ENCODE results near the gene LDHAL6A. TPM values are rescaled to one million over a fixed set of nuclear protein-coding genes. Genes with fewer than 3 reads are reported as not detected.
"Not testable (repeated sequence)": the region's sequence is repeated elsewhere in the genome, so short reads cannot be mapped to it uniquely, and the experiment has no call there.

The LDHAL6A gene
- total RNA-seq = not detected
- polyA plus RNA-seq = 0.07 TPM
- long read RNA-seq, donor 1 = 0 reads
- long read RNA-seq, donor 2 = 0 reads
- long read RNA-seq, donor 3 = 0 reads
- long read RNA-seq, donor 4 = 0 reads
- long read RNA-seq, donor 5, partial matches to known transcripts = 111 of 190 reads
- long read RNA-seq, donor 5, other reads (novel, unspliced or antisense) = 79 of 190 reads
- long read RNA-seq, donor 6 = 0 reads
- long read RNA-seq, donor 7 = 0 reads
- long read RNA-seq, donor 8 = 0 reads
- long read RNA-seq, donor 9 = 0 reads
- long read RNA-seq, donor 10, partial matches to known transcripts = 36 of 68 reads
- long read RNA-seq, donor 10, other reads (novel, unspliced or antisense) = 32 of 68 reads

DNA sequence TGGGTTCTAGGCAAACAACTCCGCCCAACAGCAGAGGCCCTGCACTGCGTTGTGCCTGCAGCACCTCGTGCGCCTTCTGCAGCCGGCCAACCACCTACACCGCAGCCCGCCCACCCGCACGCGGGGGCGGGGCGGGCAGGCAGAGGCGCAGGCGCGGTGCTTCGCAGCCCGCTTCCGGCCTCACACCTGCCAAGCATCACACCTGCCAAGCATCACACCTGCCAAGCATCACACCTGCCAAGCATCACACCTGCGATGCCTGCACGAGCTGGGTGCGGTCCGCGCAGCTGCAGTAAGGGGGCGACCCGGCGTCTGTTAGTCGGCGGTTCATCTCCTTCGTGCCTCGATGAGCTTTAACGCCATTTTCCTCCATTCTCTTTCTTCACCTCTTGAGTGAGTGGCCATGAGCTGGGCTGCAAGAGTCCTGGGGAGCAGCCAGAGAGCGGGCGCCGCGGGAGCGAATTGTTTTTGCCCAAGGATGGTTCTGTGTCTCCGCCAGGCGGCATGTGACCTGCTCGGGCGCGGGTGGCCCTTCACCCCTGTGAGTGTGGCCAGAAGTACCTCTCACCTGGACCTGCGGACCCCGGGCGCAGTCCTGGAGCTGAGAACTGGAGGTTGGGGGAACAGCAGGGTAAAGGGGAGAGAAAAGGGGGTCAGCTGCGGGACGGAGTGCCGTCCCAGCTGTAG lies at the start of gene LDHAL6A:
Gene LDHAL6A, plus strand, starts transcription at position 171 of the 687 bp plus-strand sequence. CDS start 825 bp downstream, outside the sequence.
- DNase-seq (ENCODE audit: low read depth in 6 of 9, low spot score in 9 of 9) = no peak
- 49% methylated on average over 47 of the region's 47 CpGs for WGBS

DNA sequence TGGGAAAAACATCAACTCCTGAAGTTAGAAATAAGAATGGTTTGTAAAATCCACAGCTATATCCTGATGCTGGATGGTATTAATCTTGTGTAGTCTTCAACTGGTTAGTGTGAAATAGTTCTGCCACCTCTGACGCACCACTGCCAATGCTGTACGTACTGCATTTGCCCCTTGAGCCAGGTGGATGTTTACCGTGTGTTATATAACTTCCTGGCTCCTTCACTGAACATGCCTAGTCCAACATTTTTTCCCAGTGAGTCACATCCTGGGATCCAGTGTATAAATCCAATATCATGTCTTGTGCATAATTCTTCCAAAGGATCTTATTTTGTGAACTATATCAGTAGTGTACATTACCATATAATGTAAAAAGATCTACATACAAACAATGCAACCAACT lies 48.3 kb upstream of the LDHAL6A start:
- H3K36me3 ChIP-seq (ENCODE audit: control insufficient read depth in 2 of 2, insufficient read depth in 2 of 2, low read length in 1 of 2) = peaks cover 18 to 52% of the 10 kb centered on the region in 2 donors
- H3K4me1 ChIP-seq (ENCODE audit: control insufficient read depth in 2 of 2, insufficient read depth in 2 of 2, low read length in 2 of 2); H3K4me3 ChIP-seq (ENCODE audit: low read length in 2 of 2); H3K27ac ChIP-seq (ENCODE audit: low read depth in 1 of 2, low read length in 1 of 2); H3K9me3 ChIP-seq (ENCODE audit: control insufficient read depth in 2 of 2, insufficient read depth in 1 of 2, low read length in 1 of 2); H3K27me3 ChIP-seq (ENCODE audit: control insufficient read depth in 2 of 2, insufficient read depth in 1 of 2, low read length in 1 of 2); DNase-seq (ENCODE audit: low read depth in 6 of 9, low spot score in 9 of 9): not testable (repeated sequence)
- WGBS = 99% methylated on average over 3 of the region's 3 CpGs

More for the DNA sequence above, at the start of gene LDHAL6A:
- peaks cover 0 to 14% of the 10 kb centered on the region in 2 donors for H3K9me3 ChIP-seq (ENCODE audit: control insufficient read depth in 2 of 2, insufficient read depth in 1 of 2, low read length in 1 of 2)
- H3K36me3 ChIP-seq (ENCODE audit: control insufficient read depth in 2 of 2, insufficient read depth in 2 of 2, low read length in 1 of 2) = no peaks in the 10 kb centered on the region
- no peak within 1 kb of the TSS for H3K27ac ChIP-seq (ENCODE audit: low read depth in 1 of 2, low read length in 1 of 2)
- no peak within 1 kb of the TSS for H3K4me3 ChIP-seq (ENCODE audit: low read length in 2 of 2)
- H3K27me3 ChIP-seq (ENCODE audit: control insufficient read depth in 2 of 2, insufficient read depth in 1 of 2, low read length in 1 of 2) = peaks cover 0 to 4% of the 10 kb centered on the region in 2 donors
- H3K4me1 ChIP-seq (ENCODE audit: control insufficient read depth in 2 of 2, insufficient read depth in 2 of 2, low read length in 2 of 2) = no peaks in the 10 kb centered on the region

DNA sequence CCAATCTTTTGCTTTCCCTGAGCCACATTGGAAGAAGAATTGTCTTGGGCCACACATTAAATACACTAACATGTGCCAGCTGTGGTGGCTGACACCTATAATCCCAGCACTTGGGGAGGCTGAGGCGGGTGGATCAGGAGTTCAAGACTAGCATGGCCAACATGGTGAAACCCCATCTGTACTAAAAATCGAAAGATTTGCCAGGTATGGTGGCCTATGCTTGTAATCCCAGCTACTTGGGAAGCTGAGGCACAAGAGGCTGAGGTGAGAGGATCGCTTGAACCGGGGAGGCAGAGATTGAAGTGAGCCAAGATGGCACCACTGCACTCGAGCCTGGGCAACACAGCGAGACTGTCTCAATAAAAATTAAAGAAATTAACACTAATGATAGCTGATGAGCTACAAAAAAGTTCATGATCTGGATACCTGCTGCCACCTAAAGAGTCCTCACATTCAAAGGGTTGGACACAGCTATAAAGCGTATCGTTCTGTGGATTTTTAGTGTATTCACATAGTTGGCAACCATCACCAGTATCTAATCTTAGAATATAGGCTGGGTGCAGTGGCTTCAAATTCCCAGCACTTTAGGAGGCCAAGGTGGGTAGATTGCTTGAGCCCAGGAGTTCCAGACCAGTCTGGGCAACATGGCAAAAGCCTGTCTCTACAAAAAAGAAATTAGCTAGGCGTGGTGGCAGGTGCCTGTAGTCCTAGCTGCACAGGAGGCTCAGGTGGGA lies 46.9 kb upstream of the LDHAL6A start:
- peaks cover 18 to 41% of the 10 kb centered on the region in 2 donors for H3K36me3 ChIP-seq (ENCODE audit: control insufficient read depth in 2 of 2, insufficient read depth in 2 of 2, low read length in 1 of 2)
- no peak for DNase-seq (ENCODE audit: low read depth in 6 of 9, low spot score in 9 of 9)
- no peaks in the 10 kb centered on the region for H3K9me3 ChIP-seq (ENCODE audit: control insufficient read depth in 2 of 2, insufficient read depth in 1 of 2, low read length in 1 of 2)
- H3K27me3 ChIP-seq (ENCODE audit: control insufficient read depth in 2 of 2, insufficient read depth in 1 of 2, low read length in 1 of 2) = peaks cover 0 to 3% of the 10 kb centered on the region in 2 donors
- WGBS = 99% methylated on average over 9 of the region's 9 CpGs
- no peak overlapping the region for H3K4me3 ChIP-seq (ENCODE audit: low read length in 2 of 2)
- no peak overlapping the region for H3K27ac ChIP-seq (ENCODE audit: low read depth in 1 of 2, low read length in 1 of 2)
- no peaks in the 10 kb centered on the region for H3K4me1 ChIP-seq (ENCODE audit: control insufficient read depth in 2 of 2, insufficient read depth in 2 of 2, low read length in 2 of 2)

DNA sequence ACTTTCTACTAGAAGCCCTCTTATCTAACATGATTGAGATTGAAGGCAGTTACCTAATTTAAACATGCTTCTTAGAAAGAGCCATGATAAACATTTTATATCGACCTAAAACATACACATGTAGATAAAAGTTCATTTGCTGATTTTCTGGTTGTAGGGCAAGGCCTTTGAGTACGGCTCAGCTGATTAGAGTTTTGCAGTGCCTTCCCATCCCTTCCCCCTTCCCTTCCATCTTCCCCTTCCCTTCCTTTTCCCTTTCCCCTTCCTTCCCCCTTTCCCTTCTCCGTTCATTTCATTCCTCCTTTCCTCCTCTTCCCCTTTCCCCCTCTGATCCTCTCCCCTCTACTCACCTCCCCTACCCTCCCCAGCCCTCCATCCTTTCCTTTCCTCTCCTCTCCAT lies 39.2 kb upstream of the LDHAL6A start:
- 95% methylated on average over 3 of the region's 3 CpGs for WGBS
- H3K27ac ChIP-seq (ENCODE audit: low read depth in 1 of 2, low read length in 1 of 2) = no peak overlapping the region
- no peak for DNase-seq (ENCODE audit: low read depth in 6 of 9, low spot score in 9 of 9)
- H3K4me1 ChIP-seq (ENCODE audit: control insufficient read depth in 2 of 2, insufficient read depth in 2 of 2, low read length in 2 of 2) = no peaks in the 10 kb centered on the region
- no peaks in the 10 kb centered on the region for H3K9me3 ChIP-seq (ENCODE audit: control insufficient read depth in 2 of 2, insufficient read depth in 1 of 2, low read length in 1 of 2)
- peaks cover 0 to 3% of the 10 kb centered on the region in 2 donors for H3K27me3 ChIP-seq (ENCODE audit: control insufficient read depth in 2 of 2, insufficient read depth in 1 of 2, low read length in 1 of 2)
- H3K4me3 ChIP-seq (ENCODE audit: low read length in 2 of 2) = no peak overlapping the region
- H3K36me3 ChIP-seq (ENCODE audit: control insufficient read depth in 2 of 2, insufficient read depth in 2 of 2, low read length in 1 of 2) = no peaks in the 10 kb centered on the region

DNA sequence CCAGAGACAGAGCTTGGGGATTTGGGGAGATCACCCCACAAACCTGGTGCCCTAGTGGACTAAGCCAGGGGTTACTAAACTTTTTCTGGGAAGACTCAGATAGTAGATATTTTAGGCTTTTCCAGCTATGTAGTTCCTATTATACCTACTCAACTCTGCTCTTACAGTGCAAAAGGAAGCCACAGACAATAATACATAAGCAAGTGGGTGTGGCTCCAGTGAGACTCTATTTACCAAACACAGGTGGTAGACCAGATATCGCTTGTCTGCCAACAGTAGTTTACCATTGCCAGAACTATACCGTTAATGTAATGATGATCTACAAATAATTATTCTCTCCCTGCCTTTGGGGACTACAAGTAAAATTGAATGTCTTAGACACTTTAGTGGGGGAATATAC lies 36.6 kb upstream of the LDHAL6A start:
- no peak for DNase-seq (ENCODE audit: low read depth in 6 of 9, low spot score in 9 of 9)
- H3K9me3 ChIP-seq (ENCODE audit: control insufficient read depth in 2 of 2, insufficient read depth in 1 of 2, low read length in 1 of 2) = no peaks in the 10 kb centered on the region
- H3K27ac ChIP-seq (ENCODE audit: low read depth in 1 of 2, low read length in 1 of 2) = no peak overlapping the region
- H3K4me1 ChIP-seq (ENCODE audit: control insufficient read depth in 2 of 2, insufficient read depth in 2 of 2, low read length in 2 of 2) = no peaks in the 10 kb centered on the region
- no peaks in the 10 kb centered on the region for H3K27me3 ChIP-seq (ENCODE audit: control insufficient read depth in 2 of 2, insufficient read depth in 1 of 2, low read length in 1 of 2)
- H3K36me3 ChIP-seq (ENCODE audit: control insufficient read depth in 2 of 2, insufficient read depth in 2 of 2, low read length in 1 of 2) = no peaks in the 10 kb centered on the region
- 97% methylated on average over 2 of the region's 2 CpGs for WGBS
- no peak overlapping the region for H3K4me3 ChIP-seq (ENCODE audit: low read length in 2 of 2)

DNA sequence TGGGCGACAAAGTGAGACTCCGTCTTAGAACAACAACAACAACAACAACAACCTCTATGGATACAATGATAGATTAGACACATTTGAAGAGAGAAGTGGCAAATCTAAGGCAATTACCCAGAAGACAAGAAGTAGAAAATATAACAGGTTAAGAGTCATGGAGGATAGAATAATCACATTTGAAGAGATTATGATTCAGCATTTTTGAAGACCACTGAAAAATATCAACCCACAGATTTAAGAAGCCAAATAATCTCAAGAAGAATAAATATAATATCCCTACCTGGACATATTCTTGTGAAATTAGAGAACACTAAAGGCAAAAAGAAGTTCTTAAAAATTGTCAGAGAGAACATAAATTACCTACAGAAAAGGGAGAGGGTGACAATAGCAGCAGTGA lies 35.6 kb upstream of the LDHAL6A start:
- Histone ChIP-seq H3K36me3 (ENCODE audit: control insufficient read depth in 2 of 2, insufficient read depth in 2 of 2, low read length in 1 of 2) (no peaks in the 10 kb centered on the region), H3K4me3 (ENCODE audit: low read length in 2 of 2) (no peak overlapping the region), H3K27me3 (ENCODE audit: control insufficient read depth in 2 of 2, insufficient read depth in 1 of 2, low read length in 1 of 2) (no peaks in the 10 kb centered on the region), H3K9me3 (ENCODE audit: control insufficient read depth in 2 of 2, insufficient read depth in 1 of 2, low read length in 1 of 2) (no peaks in the 10 kb centered on the region), H3K27ac (ENCODE audit: low read depth in 1 of 2, low read length in 1 of 2) (no peak overlapping the region), H3K4me1 (ENCODE audit: control insufficient read depth in 2 of 2, insufficient read depth in 2 of 2, low read length in 2 of 2) (no peaks in the 10 kb centered on the region)
- no peak for DNase-seq (ENCODE audit: low read depth in 6 of 9, low spot score in 9 of 9)
- WGBS = 96% methylated on average over 2 of the region's 2 CpGs

DNA sequence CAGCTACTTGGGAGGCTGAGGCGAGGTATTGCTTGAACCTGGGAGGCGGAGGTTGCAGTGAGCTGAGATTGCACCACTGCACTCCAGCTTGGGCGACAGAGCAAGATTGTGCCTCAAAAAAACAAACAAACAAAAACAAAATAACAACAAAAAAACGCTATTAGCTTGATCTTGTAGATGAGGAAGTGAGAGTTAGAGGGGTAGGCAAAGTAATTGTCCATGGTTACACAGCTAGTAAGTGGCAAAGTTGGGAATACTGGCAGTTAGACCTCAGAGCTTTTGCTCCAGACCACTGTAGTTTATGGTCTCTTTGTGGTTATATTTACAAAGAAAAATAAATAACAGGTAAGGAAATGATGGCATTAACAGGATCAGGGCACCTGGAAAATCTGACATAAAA lies 28.4 kb upstream of the LDHAL6A start:
- Histone ChIP-seq H3K27ac (ENCODE audit: low read depth in 1 of 2, low read length in 1 of 2) (no peak overlapping the region), H3K4me1 (ENCODE audit: control insufficient read depth in 2 of 2, insufficient read depth in 2 of 2, low read length in 2 of 2) (no peaks in the 10 kb centered on the region), H3K9me3 (ENCODE audit: control insufficient read depth in 2 of 2, insufficient read depth in 1 of 2, low read length in 1 of 2) (no peaks in the 10 kb centered on the region), H3K27me3 (ENCODE audit: control insufficient read depth in 2 of 2, insufficient read depth in 1 of 2, low read length in 1 of 2) (no peaks in the 10 kb centered on the region), H3K4me3 (ENCODE audit: low read length in 2 of 2) (no peak overlapping the region), H3K36me3 (ENCODE audit: control insufficient read depth in 2 of 2, insufficient read depth in 2 of 2, low read length in 1 of 2) (no peaks in the 10 kb centered on the region)
- DNase-seq (ENCODE audit: low read depth in 6 of 9, low spot score in 9 of 9) = no peak
- WGBS = 84% methylated on average over 4 of the region's 4 CpGs

DNA sequence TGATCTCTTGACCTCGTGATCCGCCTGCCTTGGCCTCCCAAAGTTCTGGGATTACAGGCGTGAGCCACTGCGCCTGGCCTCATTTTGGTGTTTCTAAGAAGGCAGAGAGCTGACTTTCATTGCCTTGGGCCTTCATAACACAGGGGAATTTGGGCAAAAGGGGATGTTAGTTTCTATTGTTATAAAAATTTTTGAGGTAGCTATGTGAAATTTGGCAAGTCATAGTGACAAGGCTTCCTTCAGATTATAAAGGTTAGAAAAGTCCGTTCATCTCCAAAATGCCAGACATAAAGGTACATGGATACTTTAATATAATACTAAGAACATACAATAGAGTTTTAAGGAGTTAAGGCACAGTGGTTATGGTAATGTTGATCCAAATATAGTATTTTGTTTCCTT lies 26.3 kb upstream of the LDHAL6A start:
- no peak overlapping the region for H3K27ac ChIP-seq (ENCODE audit: low read depth in 1 of 2, low read length in 1 of 2)
- 74% methylated on average over 5 of the region's 5 CpGs for WGBS

DNA sequence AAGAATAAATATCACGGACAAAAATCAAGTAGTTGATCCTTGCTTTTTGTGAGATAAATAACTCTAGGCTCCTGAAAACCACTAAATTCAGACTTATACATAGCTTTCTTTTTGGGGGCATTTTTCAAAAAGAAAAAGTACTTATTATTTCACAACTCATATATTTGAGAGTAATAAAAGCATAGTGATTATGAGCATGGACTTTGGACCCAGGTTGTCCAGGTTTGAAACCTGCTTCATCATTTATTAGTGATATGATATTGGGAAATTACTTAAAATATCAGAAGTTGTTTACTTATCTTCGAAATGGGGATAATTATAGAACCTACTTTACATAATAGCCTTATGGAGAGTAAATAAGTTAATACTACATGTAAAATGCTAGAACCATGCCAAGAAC lies 17.0 kb upstream of the LDHAL6A start:
- DNase-seq (ENCODE audit: low read depth in 6 of 9, low spot score in 9 of 9) = no peak
- H3K4me1 ChIP-seq (ENCODE audit: control insufficient read depth in 2 of 2, insufficient read depth in 2 of 2, low read length in 2 of 2) = no peaks in the 10 kb centered on the region
- no peaks in the 10 kb centered on the region for H3K27me3 ChIP-seq (ENCODE audit: control insufficient read depth in 2 of 2, insufficient read depth in 1 of 2, low read length in 1 of 2)
- H3K4me3 ChIP-seq (ENCODE audit: low read length in 2 of 2) = no peak overlapping the region
- H3K36me3 ChIP-seq (ENCODE audit: control insufficient read depth in 2 of 2, insufficient read depth in 2 of 2, low read length in 1 of 2) = no peaks in the 10 kb centered on the region
- WGBS = 97% methylated on average over 2 of the region's 2 CpGs
- H3K27ac ChIP-seq (ENCODE audit: low read depth in 1 of 2, low read length in 1 of 2) = no peak overlapping the region
- H3K9me3 ChIP-seq (ENCODE audit: control insufficient read depth in 2 of 2, insufficient read depth in 1 of 2, low read length in 1 of 2) = no peaks in the 10 kb centered on the region

More for the DNA sequence above, 26.3 kb upstream of the LDHAL6A start:
- no peak overlapping the region for H3K4me3 ChIP-seq (ENCODE audit: low read length in 2 of 2)
- no peaks in the 10 kb centered on the region for H3K9me3 ChIP-seq (ENCODE audit: control insufficient read depth in 2 of 2, insufficient read depth in 1 of 2, low read length in 1 of 2)
- H3K4me1 ChIP-seq (ENCODE audit: control insufficient read depth in 2 of 2, insufficient read depth in 2 of 2, low read length in 2 of 2) = no peaks in the 10 kb centered on the region
- DNase-seq (ENCODE audit: low read depth in 6 of 9, low spot score in 9 of 9) = no peak
- no peaks in the 10 kb centered on the region for H3K36me3 ChIP-seq (ENCODE audit: control insufficient read depth in 2 of 2, insufficient read depth in 2 of 2, low read length in 1 of 2)
- H3K27me3 ChIP-seq (ENCODE audit: control insufficient read depth in 2 of 2, insufficient read depth in 1 of 2, low read length in 1 of 2) = no peaks in the 10 kb centered on the region
